Ishikawa (cell line): ENCODE measurements around the gene SLC24A4.

ENCODE experiments used
- CEBPB ChIP-seq: IDR thresholded peaks from 2 replicates; pipeline ENCODE4 v1.6.1; 2012
- CREB1 ChIP-seq: IDR thresholded peaks from 2 replicates; pipeline ENCODE4 v1.6.1; 2012; ENCODE audit warnings: low read depth
- EP300 ChIP-seq: IDR thresholded peaks from 2 replicates; pipeline ENCODE4 v1.6.1; 2012; ENCODE audit warnings: borderline replicate concordance
- FOXM1 ChIP-seq: IDR thresholded peaks from 2 replicates; pipeline ENCODE4 v1.6.1; 2012; ENCODE audit warnings: low read depth, borderline replicate concordance
- NFIC ChIP-seq: IDR thresholded peaks from 2 replicates; pipeline ENCODE4 v1.6.1; 2012
- RAD21 ChIP-seq: IDR thresholded peaks from 2 replicates; pipeline ENCODE4 v1.6.1; 2012; ENCODE audit warnings: low read depth
- REST ChIP-seq: IDR thresholded peaks from 2 replicates; pipeline ENCODE4 v1.6.1; 2012; ENCODE audit warnings: low read depth, mild to moderate bottlenecking
- TAF1 ChIP-seq: IDR thresholded peaks from 2 replicates; pipeline ENCODE4 v1.6.1; 2012; ENCODE audit warnings: low read depth, mild to moderate bottlenecking
- TCF12 ChIP-seq: IDR thresholded peaks from 2 replicates; pipeline ENCODE4 v1.6.1; 2012; ENCODE audit warnings: low read depth
- TEAD4 ChIP-seq: IDR thresholded peaks from 2 replicates; pipeline ENCODE4 v1.6.1; 2012
- USF1 ChIP-seq: IDR thresholded peaks from 2 replicates; pipeline ENCODE4 v1.6.1; 2012
- YY1 ChIP-seq: IDR thresholded peaks from 2 replicates; pipeline ENCODE4 v1.6.1; 2012; ENCODE audit warnings: low read depth

GRCh38 chr14:92411135-92411534 is 88.2 kb downstream of the SLC24A4 start:
- TF ChIP-seq RAD21 (no peak), YY1 (no peak), TAF1 (no peak), CEBPB (no peak), REST (no peak), NFIC (no peak), EP300 (no peak), TEAD4 (no peak), FOXM1 (no peak), CREB1 (no peak), USF1 (no peak), TCF12 (no peak)
